H1 (cell line): ENCODE measurements around the gene ZNF622. TPM values are rescaled to one million over a fixed set of nuclear protein-coding genes. Genes with fewer than 3 reads are reported as not detected.

Experiments
- CTCF ChIA-PET: fragments of 300-600 bp; sonication (Branson Sonifier 250); formaldehyde crosslinking; loops from one replicate; lab custom pipeline; 2021; ENCODE audit not compliant: partially characterized antibody; lab: Charles Lee
- POLR2A ChIA-PET: fragments of 300-600 bp; sonication (Branson Sonifier 250); formaldehyde crosslinking; loops from one replicate; lab custom pipeline; 2021; ENCODE audit warnings: inconsistent platforms; ENCODE audit not compliant: partially characterized antibody; lab: Charles Lee
- DNase-seq, 2 experiments: peaks; one replicate each; pipeline versions ENCODE4 v3.0.0 to v3.0.0-alpha.2; 2010 to 2022; ENCODE audit warnings: low spot score in 2 of 2, low read depth in 1 of 2, mixed read lengths in 1 of 2
- FAIRE-seq: peaks from 2 replicates; lab custom pipeline; 2011; peaks lifted over from hg19 to GRCh38; lab: Jason Lieb, UNC
- H2AFZ ChIP-seq: 2 replicates; pipeline ENCODE4 v1.8.1; 2012; ENCODE audit warnings: low read length, inconsistent platforms
- H2AK5ac ChIP-seq: 2 replicates; pipeline ENCODE4 v1.6.1; 2013; ENCODE audit warnings: low read depth, low read length
- H2BK120ac ChIP-seq: replicated peaks from 2 replicates; pipeline ENCODE3; 2013; ENCODE audit warnings: low read depth, low read length, inconsistent platforms
- H2BK12ac ChIP-seq: 2 replicates; pipeline ENCODE4 v1.6.1; 2013; ENCODE audit warnings: low read depth, low read length
- H2BK15ac ChIP-seq: 2 replicates; pipeline ENCODE4 v1.6.1; 2013; ENCODE audit warnings: low read length
- H2BK20ac ChIP-seq: 2 replicates; pipeline ENCODE4 v1.6.1; 2013; ENCODE audit warnings: low read length
- H2BK5ac ChIP-seq: 2 replicates; pipeline ENCODE4 v1.6.1; 2013; ENCODE audit warnings: low read depth, low read length
- H3K14ac ChIP-seq: 2 replicates; pipeline ENCODE4 v1.6.1; 2013; ENCODE audit warnings: inconsistent platforms; ENCODE audit not compliant: insufficient read length
- H3K18ac ChIP-seq: 2 replicates; pipeline ENCODE4 v1.6.1; 2013; ENCODE audit warnings: low read length; ENCODE audit errors: extremely low read depth
- H3K23ac ChIP-seq: 2 replicates; pipeline ENCODE4 v1.6.1; 2013; ENCODE audit warnings: inconsistent platforms; ENCODE audit not compliant: insufficient read length
- H3K23me2 ChIP-seq: 2 replicates; pipeline ENCODE4 v1.6.1; 2013; ENCODE audit warnings: low read depth, low read length
- H3K27ac ChIP-seq: 2 replicates; pipeline ENCODE4 v1.6.1; 2011; ENCODE audit warnings: low read depth, low read length, inconsistent platforms
- H3K27me3 ChIP-seq, 4 experiments: replicated peaks in 1 of 4; 1 replicate in 1 of 4; 2 replicates in 3 of 4; pipeline versions ENCODE4 v1.6.1 to v1.8.1; 2011 to 2013; ENCODE audit warnings: low read length in 3 of 4, mild to moderate bottlenecking in 3 of 4, inconsistent platforms in 2 of 4, mixed read lengths in 2 of 4, moderate library complexity in 1 of 4; ENCODE audit not compliant: control insufficient read depth in 3 of 4, insufficient read depth in 3 of 4; ENCODE audit errors: extremely low read depth in 1 of 4
- H3K36me3 ChIP-seq, 4 experiments: 2 replicates each; pipeline versions ENCODE4 v1.6.1 to v1.8.1; 2011 to 2013; ENCODE audit warnings: mild to moderate bottlenecking in 4 of 4, low read length in 3 of 4, moderate library complexity in 2 of 4, control low read depth in 1 of 4, inconsistent platforms in 1 of 4; ENCODE audit not compliant: insufficient read depth in 4 of 4, control insufficient read depth in 2 of 4
- H3K4ac ChIP-seq: replicated peaks from 2 replicates; pipeline ENCODE3; 2013; ENCODE audit warnings: low read length, low read depth, mixed read lengths, inconsistent platforms; ENCODE audit not compliant: insufficient read length
- H3K4me1 ChIP-seq, 4 experiments: replicated peaks in 1 of 4; 1 replicate in 1 of 4; 2 replicates in 3 of 4; pipeline versions ENCODE4 v1.6.1 to v1.8.1; 2011 to 2013; ENCODE audit warnings: low read length in 3 of 4, inconsistent platforms in 2 of 4, mixed read lengths in 1 of 4; ENCODE audit not compliant: insufficient read depth in 4 of 4, control insufficient read depth in 3 of 4
- H3K4me2 ChIP-seq, 2 experiments: 2 replicates each; pipeline versions ENCODE4 v1.6.1 to v1.8.1; 2011 to 2013; ENCODE audit warnings: low read depth in 2 of 2, low read length in 2 of 2, control low read depth in 1 of 2, inconsistent platforms in 1 of 2, mild to moderate bottlenecking in 1 of 2; ENCODE audit not compliant: insufficient read depth in 1 of 2
- H3K4me3 ChIP-seq, 4 experiments: fragments of 200-600, 300-600 bp in 1 of 4; sonication (generic), shearing (Covaris generic), sonication (Bioruptor Twin) in 1 of 4; 2 replicates each; pipeline versions ENCODE4 v1.5.1 to v1.8.1; 2011 to 2016; ENCODE audit warnings: low read length in 4 of 4, low read depth in 3 of 4, control low read depth in 2 of 4, inconsistent platforms in 2 of 4, mild to moderate bottlenecking in 2 of 4, mixed read lengths in 1 of 4, moderate library complexity in 1 of 4; ENCODE audit not compliant: insufficient read depth in 2 of 4; ENCODE audit errors: extremely low read depth in 1 of 4
- H3K56ac ChIP-seq: replicated peaks from 2 replicates; pipeline ENCODE3; 2013; ENCODE audit warnings: low read depth, mild to moderate bottlenecking, mixed read lengths, low read length, inconsistent platforms; ENCODE audit not compliant: insufficient read length
- H3K79me1 ChIP-seq: 2 replicates; pipeline ENCODE4 v1.6.1; 2013; ENCODE audit warnings: low read depth, low read length, control low read depth
- H3K79me2 ChIP-seq, 2 experiments: 2 replicates each; pipeline versions ENCODE4 v1.6.1 to v1.8.1; 2012 to 2013; ENCODE audit warnings: low read length in 2 of 2, mild to moderate bottlenecking in 2 of 2, inconsistent platforms in 1 of 2; ENCODE audit not compliant: insufficient read depth in 2 of 2, control insufficient read depth in 1 of 2
- H3K9ac ChIP-seq, 4 experiments: replicated peaks in 1 of 4; 1 replicate in 1 of 4; 2 replicates in 3 of 4; pipeline versions ENCODE4 v1.6.1 to v1.8.1; 2011 to 2013; ENCODE audit warnings: low read depth in 3 of 4, low read length in 3 of 4, control low read depth in 2 of 4, mild to moderate bottlenecking in 2 of 4, moderate library complexity in 2 of 4, inconsistent platforms in 1 of 4; ENCODE audit errors: extremely low read depth in 1 of 4
- H3K9me3 ChIP-seq, 2 experiments: 2 replicates each; pipeline versions ENCODE4 v1.6.1 to v1.8.1; 2012 to 2013; ENCODE audit warnings: mild to moderate bottlenecking in 2 of 2, moderate library complexity in 2 of 2, control low read depth in 1 of 2, inconsistent platforms in 1 of 2, low read depth in 1 of 2, low read length in 1 of 2, mixed read lengths in 1 of 2; ENCODE audit not compliant: insufficient read depth in 2 of 2
- H4K20me1 ChIP-seq, 2 experiments: replicated peaks in 1 of 2; 2 replicates each; pipeline versions ENCODE3 to v1.8.1; 2011 to 2013; ENCODE audit warnings: inconsistent platforms in 2 of 2, low read length in 2 of 2, mild to moderate bottlenecking in 1 of 2; ENCODE audit not compliant: insufficient read depth in 2 of 2, control insufficient read depth in 1 of 2
- H4K5ac ChIP-seq: 2 replicates; pipeline ENCODE4 v1.6.1; 2013; ENCODE audit warnings: low read length, low read depth, mixed read lengths, inconsistent platforms; ENCODE audit not compliant: insufficient read length
- H4K8ac ChIP-seq: 2 replicates; pipeline ENCODE4 v1.8.0; 2013; ENCODE audit warnings: mild to moderate bottlenecking, moderate library complexity, low read length, inconsistent platforms; ENCODE audit not compliant: insufficient read depth; ENCODE audit errors: extremely low read depth
- H4K91ac ChIP-seq: replicated peaks from 2 replicates; pipeline ENCODE3; 2013; ENCODE audit warnings: low read length, mixed read lengths, inconsistent platforms; ENCODE audit not compliant: insufficient read length
- CTBP2 ChIP-seq: IDR thresholded peaks from 2 replicates; pipeline ENCODE4 v1.7.0; 2011; ENCODE audit warnings: borderline replicate concordance, mild to moderate bottlenecking, moderate library complexity, mixed read lengths, low read length; ENCODE audit not compliant: insufficient read depth, insufficient read length
- EGR1 ChIP-seq: IDR thresholded peaks from 2 replicates; pipeline ENCODE4 v1.6.1; 2011; ENCODE audit warnings: low read depth, low read length, borderline replicate concordance
- GABPA ChIP-seq: IDR thresholded peaks from 2 replicates; pipeline ENCODE4 v1.6.1; 2011; ENCODE audit warnings: mild to moderate bottlenecking, low read length, moderate library complexity, borderline replicate concordance; ENCODE audit not compliant: insufficient read depth
- KDM1A ChIP-seq: fragments of 200-600, 300-600 bp; sonication (generic); IDR thresholded peaks from 2 replicates; pipeline ENCODE4 v1.7.1; 2016; ENCODE audit warnings: mild to moderate bottlenecking, low read length, borderline replicate concordance
- NRF1 ChIP-seq: IDR thresholded peaks from 2 replicates; pipeline ENCODE4 v1.6.1; 2011; ENCODE audit warnings: mild to moderate bottlenecking, low read depth, low read length, improper control_type of control experiment
- WGBS, 2 experiments: shearing (Covaris generic) in 1 of 2; methylation state at CpG; one replicate each; pipeline versions ENCODE4 v1.1.6 to v1.1.7; 2013 to 2015; ENCODE audit warnings: low lambda C conversion rate in 2 of 2, mixed read lengths in 2 of 2, inconsistent platforms in 1 of 2, low coverage in 1 of 2, missing lambda C conversion rate in 1 of 2; ENCODE audit not compliant: insufficient replicate concordance in 2 of 2, insufficient coverage in 1 of 2, insufficient read length in 1 of 2; ENCODE audit errors: extremely low coverage in 1 of 2, missing lambda C conversion rate in 1 of 2; 5-methylcytosine and 5-hydroxymethylcytosine counted together
- polyA plus RNA-seq, 7 experiments: library from polyadenylated mRNA; depleted of rRNA in 3 of 7; stranded (reverse) in 5 of 7; unstranded in 2 of 7; fragments of >200 nt in 5 of 7; fragments of 200-250 nt in 2 of 7; gene quantifications; 1 replicate in 5 of 7; 2 replicates in 1 of 7; 4 replicates in 1 of 7; pipeline versions ENCODE4 v1.2.1 to v1.2.3, GENCODE V29; 2011 to 2013; ENCODE audit warnings: missing spikeins in 2 of 7, mixed read lengths in 2 of 7
- total RNA-seq: library from RNA; stranded (reverse); fragmentation: NEBNext Ultra II Directional; extraction: Animal tissue kit (Norgen Biotek cat#: 25700); gene quantifications from 2 replicates; pipeline ENCODE4 v1.2.1, GENCODE V29; 2021

ZNF622 gene
- total and polyA plus RNA-seq, 2 of the 8 experiments (the other 6 are each of a cell fraction or from before 2014, with no cell fraction given): 8.8 to 30.8 TPM

GRCh38 chr5:16461782-16462181 is 3.8 kb downstream of the ZNF622 start:
- no peak overlapping the region for H3K23ac ChIP-seq
- no peaks in the 10 kb centered on the region for H3K27me3 ChIP-seq
- no peak overlapping the region for H4K91ac ChIP-seq
- no peak overlapping the region for H3K56ac ChIP-seq
- FAIRE-seq (no peak), DNase-seq (no peak)
- H2AK5ac ChIP-seq: no peak overlapping the region
- no peak overlapping the region for H2AFZ ChIP-seq
- peaks cover 0 to 12% (median 2%) of the 10 kb centered on the region in 4 experiments; a peak in 4 of 7 replicates for H3K4me1 ChIP-seq
- H3K79me1 ChIP-seq: 0 out of 2 replicates have a peak, but pooled peaks cover 2% of the 10 kb centered on the region
- H2BK15ac ChIP-seq: no peak overlapping the region
- 100% methylated on average over 1 of the region's 1 CpG; no CpG with 5 or more reads in 1 of the 2 experiments for WGBS, 2 experiments
- peaks cover 3 to 20% of the 10 kb centered on the region in 2 experiments; a peak in 3 of 4 replicates for H3K79me2 ChIP-seq
- H3K4ac ChIP-seq: no peak overlapping the region
- no peak overlapping the region for H4K8ac ChIP-seq
- POLR2A ChIA-PET: no interaction called here
- H2BK20ac ChIP-seq: no peak overlapping the region
- no peaks in the 10 kb centered on the region for H3K9me3 ChIP-seq
- no peak overlapping the region for H2BK120ac ChIP-seq
- H3K14ac ChIP-seq: no peak overlapping the region
- H3K23me2 ChIP-seq: peaks cover 9% of the 10 kb centered on the region
- CTCF ChIA-PET: no interaction called here
- peaks cover 14 to 43% (median 25%) of the 10 kb centered on the region in 4 experiments for H3K36me3 ChIP-seq
- H2BK5ac ChIP-seq: no peak overlapping the region
- no peak overlapping the region for H3K4me2 ChIP-seq
- no peak overlapping the region for H3K9ac ChIP-seq
- H3K18ac ChIP-seq: no peak overlapping the region
- H4K20me1 ChIP-seq: peaks cover 0 to 2% of the 10 kb centered on the region in 2 experiments
- no peak overlapping the region for H4K5ac ChIP-seq
- TF ChIP-seq EGR1: no peak
- TF ChIP-seq CTBP2: no peak
- no peak for TF ChIP-seq GABPA
- TF ChIP-seq NRF1: no peak
- no peak for TF ChIP-seq KDM1A
- H3K4me3 ChIP-seq: no peak overlapping the region
- no peak overlapping the region for H3K27ac ChIP-seq
- no peak overlapping the region for H2BK12ac ChIP-seq
